GM18861 (cell line): Measurements from ENCODE around the gene SCUBE2.

Source experiments
- ATAC-seq: cut with Tn5 transposase; IDR thresholded peaks from one replicate; pipeline ENCODE4 v1.9.1; 2021; ENCODE audit not compliant: unreplicated experiment

Gene SCUBE2

DNA sequence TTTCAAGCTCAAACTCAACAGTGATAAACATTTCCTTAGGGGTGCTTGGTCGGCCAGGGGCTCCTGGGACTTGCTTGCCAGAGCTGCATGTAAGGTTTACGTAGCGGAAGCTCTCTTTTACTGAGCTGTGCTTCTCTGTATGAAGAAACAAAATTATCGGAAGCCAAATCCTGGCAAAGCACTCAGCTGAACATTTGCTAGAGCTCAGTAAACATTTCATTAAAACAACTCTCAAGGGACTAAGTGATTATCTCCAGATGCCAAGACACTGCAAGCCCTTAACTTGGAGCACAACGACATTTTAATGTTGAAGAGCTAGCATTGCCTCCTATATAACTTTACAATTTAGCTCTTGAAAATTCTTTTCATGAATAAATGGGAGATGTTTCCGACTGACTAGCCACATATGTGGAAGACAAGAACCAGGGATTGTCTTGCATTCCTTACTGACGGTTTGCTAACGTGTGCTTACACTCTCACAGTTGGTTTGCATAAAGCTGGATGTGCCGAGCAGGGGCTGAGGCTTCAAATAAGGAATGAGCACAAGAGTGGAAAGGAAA, 43.4 kb downstream of the SCUBE2 start:
- no peak for ATAC-seq

GRCh38 chr11:9046481-9046880, 44.9 kb downstream of the SCUBE2 start:
- ATAC-seq, result no peak

GRCh38 chr11:9042488-9042887, 48.9 kb downstream of the SCUBE2 start:
- no peak for ATAC-seq

DNA sequence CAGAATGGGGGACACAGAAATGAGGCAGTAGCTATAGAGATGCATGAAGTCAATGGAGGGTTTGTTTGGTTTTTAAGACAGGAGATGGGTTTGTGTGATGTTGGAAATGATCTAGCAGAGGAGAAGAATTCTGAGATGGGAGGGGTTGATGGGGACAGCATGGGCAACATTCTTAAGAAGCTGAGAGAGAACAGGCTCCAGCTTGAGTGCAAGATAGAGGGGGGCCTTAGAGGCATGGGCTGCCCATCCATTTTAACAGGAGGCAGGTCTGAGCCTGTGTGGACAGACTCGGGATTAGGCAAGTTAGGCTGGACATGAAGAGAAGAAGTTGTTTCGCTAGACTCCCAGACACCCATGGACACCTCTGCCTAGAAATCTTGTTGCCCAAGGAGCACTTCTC, 49.7 kb downstream of the SCUBE2 start:
- ATAC-seq, result no peak

GRCh38 chr11:9040410-9040809, 51.0 kb downstream of the SCUBE2 start:
- ATAC-seq, result no peak

GRCh38 chr11:9039863-9040262, 51.5 kb downstream of the SCUBE2 start:
- ATAC-seq, result no peak

GRCh38 chr11:9039198-9039597, 52.2 kb downstream of the SCUBE2 start:
- ATAC-seq, result no peak

DNA sequence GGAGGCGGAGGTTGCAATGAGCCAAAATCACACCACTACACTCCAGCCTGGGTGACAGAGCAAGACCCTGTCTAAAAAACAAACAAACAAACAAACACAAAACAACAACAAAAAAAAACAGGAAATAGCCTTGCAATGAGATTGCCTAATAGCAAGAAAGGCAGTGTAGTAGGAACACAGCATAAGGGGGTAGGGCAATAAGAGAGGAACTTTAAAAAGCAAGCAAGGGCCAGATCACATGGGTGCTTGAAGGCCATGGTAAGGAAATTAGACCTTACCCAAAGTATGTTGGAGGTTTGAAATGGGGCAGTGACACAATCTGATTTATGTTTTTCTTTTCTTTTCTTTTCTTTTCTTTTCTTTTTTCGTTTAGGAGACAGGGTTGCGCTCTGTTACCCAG, 52.9 kb downstream of the SCUBE2 start:
- no peak for ATAC-seq

- no peak for ATAC-seq
Observed at GRCh38 chr11:9037963-9038362, 53.4 kb downstream of the SCUBE2 start.

GRCh38 chr11:9037046-9037780, 54.2 kb downstream of the SCUBE2 start:
- no peak for ATAC-seq

GRCh38 chr11:9030601-9031000, 60.8 kb downstream of the SCUBE2 start:
- ATAC-seq, result no peak

DNA sequence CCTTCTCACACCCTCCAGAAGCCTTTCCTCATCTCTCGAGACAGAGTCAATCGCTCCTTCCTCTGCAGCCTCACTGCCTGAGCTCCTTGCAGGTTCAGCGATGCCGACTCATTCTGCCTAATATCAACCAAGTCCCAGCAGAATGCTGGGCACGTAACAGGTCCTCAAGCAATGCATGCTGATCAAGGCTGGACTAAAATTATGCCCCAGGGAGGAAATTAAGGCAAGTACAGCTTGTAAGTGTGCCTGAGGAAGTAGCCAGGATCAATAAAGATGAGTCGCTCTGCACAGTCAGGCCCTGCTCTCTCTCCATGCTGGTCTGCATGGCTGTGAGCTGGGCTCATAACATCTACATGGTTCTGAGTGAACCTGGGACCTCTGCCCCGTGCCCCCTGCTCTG, 62.0 kb downstream of the SCUBE2 start:
- ATAC-seq, result no peak

DNA sequence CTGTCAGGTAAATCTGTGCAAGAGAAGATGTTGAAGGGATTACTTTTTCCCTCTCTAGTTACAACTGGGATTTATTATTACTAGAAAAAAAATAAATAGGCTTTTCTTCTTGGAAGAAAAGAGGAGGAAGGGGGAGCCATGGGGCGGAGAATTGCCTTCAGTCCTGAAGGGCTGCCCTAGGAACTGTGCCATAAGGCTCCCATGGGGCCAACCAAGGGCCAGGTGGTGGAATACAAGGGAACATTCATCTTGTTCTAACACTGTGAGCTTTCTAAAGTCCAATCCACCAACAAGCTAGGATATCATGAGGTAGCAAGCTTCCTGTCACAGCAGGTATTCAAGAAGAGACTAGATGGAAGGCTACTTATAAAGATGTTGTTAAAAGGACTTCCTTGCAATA, 62.8 kb downstream of the SCUBE2 start:
- no peak for ATAC-seq

- ATAC-seq, result no peak
Observed at GRCh38 chr11:9025101-9025850, 66.1 kb downstream of the SCUBE2 start.

- ATAC-seq, result no peak
Observed at GRCh38 chr11:9022961-9023680, 68.3 kb downstream of the SCUBE2 start.

DNA sequence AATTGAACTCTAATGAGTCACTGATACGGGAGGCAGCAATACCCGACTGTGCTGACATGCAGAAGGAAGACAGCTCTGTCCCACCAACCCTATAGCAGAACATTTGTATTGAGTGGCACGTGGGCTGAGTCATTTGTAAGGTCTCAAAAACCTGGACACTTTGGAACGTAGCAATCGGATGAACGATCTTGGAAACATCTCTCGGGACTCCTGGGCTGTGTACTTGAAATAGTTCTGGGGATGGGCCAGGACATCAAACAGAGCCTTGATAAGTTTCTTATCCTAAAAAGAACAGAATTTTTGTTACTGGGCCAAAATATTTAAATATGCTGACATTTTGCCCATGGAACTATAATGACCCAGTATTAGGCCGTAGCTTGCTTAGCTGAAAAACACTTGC, 70.5 kb downstream of the SCUBE2 start:
- ATAC-seq, result no peak

DNA sequence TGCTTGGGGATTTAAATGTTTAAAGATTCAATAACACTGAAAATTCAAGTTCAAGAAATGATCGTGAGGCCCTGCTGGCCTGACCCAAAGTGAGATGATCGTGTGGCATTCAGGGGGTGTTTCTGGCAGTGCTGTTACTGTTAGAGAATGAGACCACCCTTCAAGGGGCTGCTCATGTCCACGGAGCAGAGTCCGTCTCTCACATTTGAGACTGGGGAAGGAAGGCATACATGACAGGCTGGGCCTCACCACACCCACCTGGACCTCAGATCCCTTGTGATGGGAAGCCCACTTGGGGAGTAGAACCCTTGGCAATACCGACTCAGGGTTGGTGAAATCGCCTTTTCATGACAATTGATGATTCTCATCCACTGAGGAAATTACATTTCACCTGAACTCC, 71.5 kb downstream of the SCUBE2 start:
- no peak for ATAC-seq

- no peak for ATAC-seq
Observed at GRCh38 chr11:9017773-9018172, 73.6 kb downstream of the SCUBE2 start.

DNA sequence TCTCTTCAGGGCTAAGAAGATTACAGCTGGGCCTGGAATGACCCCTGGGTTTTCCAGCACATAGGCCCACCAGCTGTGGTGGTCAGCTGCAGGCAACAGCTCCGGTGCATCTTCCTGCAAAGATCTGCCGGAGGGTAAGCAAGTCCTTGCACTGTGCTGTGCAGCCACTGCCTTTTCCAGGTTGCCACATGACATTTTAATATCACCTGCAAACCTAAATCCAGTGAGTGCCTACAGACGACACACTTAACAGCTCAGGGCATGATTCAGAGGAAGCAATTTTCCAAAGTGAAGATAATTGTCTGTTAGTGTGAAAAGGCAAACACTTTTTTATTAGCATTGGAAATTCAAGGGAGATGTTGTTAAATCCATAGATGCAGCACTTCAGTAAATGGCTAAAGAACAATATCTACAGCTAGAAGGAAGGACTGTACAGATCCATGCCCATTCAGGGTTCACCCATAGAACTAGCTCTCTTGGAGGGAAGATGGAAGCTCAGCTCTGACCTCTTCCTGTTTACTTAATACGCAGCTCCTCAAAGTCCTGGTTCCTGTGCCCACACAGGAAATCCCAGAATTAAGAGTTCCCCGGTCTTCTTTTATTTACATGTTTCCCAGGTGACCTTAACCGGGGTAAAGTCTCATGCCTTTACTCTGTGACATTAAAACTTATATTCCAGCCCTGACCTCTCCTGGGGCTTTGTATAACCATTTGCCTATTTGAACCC, 74.3 kb downstream of the SCUBE2 start:
- ATAC-seq, result no peak

DNA sequence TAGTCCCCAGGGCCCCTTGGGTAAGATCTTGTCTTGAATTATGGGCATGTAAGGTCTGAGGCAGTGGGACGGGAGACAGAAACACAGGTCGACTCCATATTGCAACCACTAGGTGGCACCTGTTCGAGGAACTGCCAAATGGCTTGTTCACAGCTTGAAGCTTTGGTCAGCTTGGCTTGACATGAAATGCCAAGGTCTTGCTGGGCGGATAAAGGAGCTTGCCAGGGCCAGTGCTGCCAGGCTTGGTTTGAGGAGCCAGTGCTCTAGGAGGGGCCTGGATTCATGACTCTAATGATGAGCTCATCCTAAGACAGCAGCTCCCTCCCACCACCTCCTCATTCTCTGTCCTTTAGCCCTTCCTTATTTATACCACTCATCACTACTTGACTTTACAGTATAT, 75.7 kb downstream of the SCUBE2 start:
- no peak for ATAC-seq

- no peak for ATAC-seq
Observed at GRCh38 chr11:9014826-9015225, 76.6 kb downstream of the SCUBE2 start.
